Pancreas (tissue), 10 donors: ENCODE measurements around the gene IQCE. TPM values are rescaled to one million over a fixed set of nuclear protein-coding genes. Genes with fewer than 3 reads are reported as not detected.

Experiments used
- ATAC-seq, 4 donors: fragments of 200-7000 bp; cut with Tn5 transposase; one replicate each; pipeline versions ENCODE4 v1.8.0 to v1.9.1; 2020; ENCODE audit warnings: mild to moderate bottlenecking in 4 of 4, moderate library complexity in 4 of 4
- DNase-seq, 6 donors: peaks; one replicate each; pipeline ENCODE4 v3.0.0-alpha.2; 2020
- FAIRE-seq: peaks from 2 replicates; lab custom pipeline; 2012; peaks lifted over from hg19 to GRCh38; lab: Jason Lieb, UNC
- H3K27ac ChIP-seq, 4 donors: fragments of 200-600 bp; sonication (generic); 1 replicate in 3 of 4; 2 replicates in 1 of 4; pipeline versions ENCODE4 v1.5.0 to v1.8.0; 2020
- H3K27me3 ChIP-seq, 4 donors: fragments of 200-600 bp; one replicate each; pipeline ENCODE4 v1.8.0; 2021
- H3K36me3 ChIP-seq, 3 donors: fragments of 200-600 bp; sonication (generic) in 1 of 3; one replicate each; pipeline versions ENCODE4 v1.5.0 to v1.8.0; 2020 to 2021
- H3K4me1 ChIP-seq, 3 donors: fragments of 200-600 bp; one replicate each; pipeline ENCODE4 v1.8.0; 2021
- H3K4me3 ChIP-seq, 4 donors: fragments of 200-600 bp; sonication (generic) in 2 of 4; one replicate each; pipeline versions ENCODE4 v1.5.0 to v1.8.0; 2020 to 2021
- H3K9me3 ChIP-seq, 4 donors: fragments of 200-600 bp; one replicate each; pipeline ENCODE4 v1.8.0; 2021
- CTCF ChIP-seq, 4 donors: fragments of 200-600 bp; sonication (generic) in 3 of 4; IDR thresholded peaks; one replicate each; pipeline versions ENCODE4 v1.5.0 to v1.8.0; 2021; ENCODE audit warnings: antibody characterized with exemption in 4 of 4
- WGBS, 2 donors: extraction: QIAGEN DNeasy Blood & Tissue Kit; methylation state at CpG; one replicate each; pipeline ENCODE4 v1.1.7; 2013; 5-methylcytosine and 5-hydroxymethylcytosine counted together
- intact Hi-C, 3 donors: fragments of 100-400 bp; cut with DNase I; formaldehyde crosslinking; loops; one replicate each; pipeline versions ENCODE4 v1.11.1 to v1.14.2; 2022
- polyA plus RNA-seq, 2 donors: library from polyadenylated mRNA; stranded (reverse); fragments of 200-250 nt; gene quantifications; one replicate each; pipeline ENCODE4 v1.2.3, GENCODE V29; 2013
- total RNA-seq, 6 donors: library from RNA; stranded (reverse); fragmentation: NEBNext Ultra II Directional in 4 of 6; extraction: Animal tissue kit (Norgen Biotek cat#: 25700) in 4 of 6; gene quantifications; one replicate each; pipeline versions ENCODE4 v1.2.1 to v1.2.4, GENCODE V29; 2021 to 2023
- donor health status: healthy with polysubstance abuse.
- donor health status: DM: no; HTN: no; CAD: no; lungs with moderate emphysema.
- donor health status: DM: no; HTN: no; CAD: no.
- donor health status: control.
- donor health status: control.
- donor health status: Bipolar disorder and iron deficiency.
- donor health status: DM: yes; HTN: yes; CAD: no.
- donor health status: DM: no; HTN: no; CAD: no.
- donor health status: DM: no; HTN: no; CAD: no.
- donor health status: DM: yes; HTN: yes; CAD: no.

IQCE gene
- total and polyA plus RNA-seq, 8 donors, result 8.8 to 14.1 (median 10.9) TPM

- FAIRE-seq (no peak), DNase-seq (peak in 1 of 6 donors; percentile 67), ATAC-seq (peak in 3 of 4 donors; percentile 42 to 62 (median 61))
- 55 to 64% methylated on average over 19 of the region's 19 CpGs for WGBS, 2 donors
- Histone ChIP-seq H3K27me3 (no peaks in the 10 kb centered on the region), H3K27ac (no peak overlapping the region), H3K9me3 (no peaks in the 10 kb centered on the region), H3K36me3 (no peaks in the 10 kb centered on the region), H3K4me1 (no peaks in the 10 kb centered on the region), H3K4me3 (no peak overlapping the region)
- no peak for TF ChIP-seq CTCF (IDR thresholded peaks at IDR 0.05)
- intact Hi-C loops, result no loop called here
Observed at GRCh38 chr7:2622869-2623697, 64.3 kb downstream of the IQCE start.

- Histone ChIP-seq H3K4me3 (no peak overlapping the region), H3K27me3 (no peaks in the 10 kb centered on the region), H3K27ac (no peak overlapping the region), H3K9me3 (no peaks in the 10 kb centered on the region), H3K4me1 (no peaks in the 10 kb centered on the region), H3K36me3 (no peaks in the 10 kb centered on the region)
- FAIRE-seq (no peak), DNase-seq (peak in 1 of 6 donors; percentile 69), ATAC-seq (no peak)
- TF ChIP-seq CTCF (IDR thresholded peaks at IDR 0.05), result no peak
- intact Hi-C loops, result no loop called here
- whole genome bisulfite sequencing, 2 donors, result 83 to 88% methylated on average over 10 of the region's 10 CpGs
Observed at GRCh38 chr7:2623698-2624014, 64.9 kb downstream of the IQCE start.

- H3K4me3 ChIP-seq, result no peak overlapping the region
- FAIRE-seq (no peak), ATAC-seq (no peak), DNase-seq (peak in 1 of 6 donors; percentile 63)
- H3K9me3 ChIP-seq, result no peaks in the 10 kb centered on the region
- intact Hi-C loops, result no loop called here
- no peak overlapping the region for H3K27ac ChIP-seq
- WGBS, 2 donors, result 74 to 84% methylated on average over 18 of the region's 18 CpGs
- TF ChIP-seq CTCF (IDR thresholded peaks at IDR 0.05), result no peak
- no peaks in the 10 kb centered on the region for H3K4me1 ChIP-seq
- H3K36me3 ChIP-seq, result no peaks in the 10 kb centered on the region
- H3K27me3 ChIP-seq, result no peaks in the 10 kb centered on the region
Observed at GRCh38 chr7:2624293-2624886, 65.6 kb downstream of the IQCE start.

GRCh38 chr7:2626498-2627117, 67.8 kb downstream of the IQCE start:
- DNase-seq (peak in 1 of 6 donors; percentile 54), ATAC-seq (no peak), FAIRE-seq (no peak)
- no peaks in the 10 kb centered on the region for H3K9me3 ChIP-seq
- WGBS, 2 donors, result 79 to 83% methylated on average over 19 to 20 of the region's 20 CpGs
- no peaks in the 10 kb centered on the region for H3K27me3 ChIP-seq
- intact Hi-C loops, result no loop called here
- no peaks in the 10 kb centered on the region for H3K36me3 ChIP-seq
- H3K27ac ChIP-seq, result no peak overlapping the region
- no peak overlapping the region for H3K4me3 ChIP-seq
- TF ChIP-seq CTCF (IDR thresholded peaks at IDR 0.05), result no peak
- H3K4me1 ChIP-seq, result peaks cover 0 to 4% (median 0%) of the 10 kb centered on the region in 3 donors
